C4-2B (cell line): Measurements from ENCODE around the gene APP.

Experiments
- ZFX ChIP-seq: fragments of 450-650 bp; IDR thresholded peaks from 2 replicates; pipeline ENCODE4 v1.6.1; 2017
- TF ChIP-seq, protein P1 (sequence below): fragments of 450-650 bp; conservative IDR thresholded peaks from 2 replicates; pipeline ENCODE4 v1.5.1; 2017; ENCODE audit warnings: mild to moderate bottlenecking

DNA sequence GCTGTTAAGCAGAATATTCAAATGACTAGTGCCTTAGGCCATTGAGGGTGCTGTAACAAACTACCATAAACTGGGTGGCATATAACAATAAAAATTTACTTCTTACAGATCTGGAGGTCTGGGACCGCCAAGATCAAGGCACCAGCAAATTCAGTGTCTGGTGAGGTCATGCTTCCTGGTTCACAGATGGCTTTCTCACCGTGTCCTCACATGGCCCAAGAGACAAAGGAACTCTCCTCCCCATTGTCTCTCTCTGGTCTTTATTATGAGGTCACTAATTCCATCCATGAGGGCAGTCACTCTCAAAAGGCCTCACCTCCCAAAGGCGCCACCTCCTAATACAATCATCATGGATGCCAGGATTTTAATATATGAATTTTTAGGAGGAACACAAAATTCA lies 308.5 kb downstream of the APP start:
- TF ChIP-seq, protein P1, sequence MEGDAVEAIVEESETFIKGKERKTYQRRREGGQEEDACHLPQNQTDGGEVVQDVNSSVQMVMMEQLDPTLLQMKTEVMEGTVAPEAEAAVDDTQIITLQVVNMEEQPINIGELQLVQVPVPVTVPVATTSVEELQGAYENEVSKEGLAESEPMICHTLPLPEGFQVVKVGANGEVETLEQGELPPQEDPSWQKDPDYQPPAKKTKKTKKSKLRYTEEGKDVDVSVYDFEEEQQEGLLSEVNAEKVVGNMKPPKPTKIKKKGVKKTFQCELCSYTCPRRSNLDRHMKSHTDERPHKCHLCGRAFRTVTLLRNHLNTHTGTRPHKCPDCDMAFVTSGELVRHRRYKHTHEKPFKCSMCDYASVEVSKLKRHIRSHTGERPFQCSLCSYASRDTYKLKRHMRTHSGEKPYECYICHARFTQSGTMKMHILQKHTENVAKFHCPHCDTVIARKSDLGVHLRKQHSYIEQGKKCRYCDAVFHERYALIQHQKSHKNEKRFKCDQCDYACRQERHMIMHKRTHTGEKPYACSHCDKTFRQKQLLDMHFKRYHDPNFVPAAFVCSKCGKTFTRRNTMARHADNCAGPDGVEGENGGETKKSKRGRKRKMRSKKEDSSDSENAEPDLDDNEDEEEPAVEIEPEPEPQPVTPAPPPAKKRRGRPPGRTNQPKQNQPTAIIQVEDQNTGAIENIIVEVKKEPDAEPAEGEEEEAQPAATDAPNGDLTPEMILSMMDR, result no peak
- TF ChIP-seq ZFX, result no peak
